Measurements from ENCODE around the gene LLGL2. TPM values are rescaled to one million over a fixed set of nuclear protein-coding genes. Genes with fewer than 3 reads are reported as not detected.

LLGL2 gene
- total RNA-seq, 2 donors from 2014 or later, result 43.0 to 65.3 TPM

DNA sequence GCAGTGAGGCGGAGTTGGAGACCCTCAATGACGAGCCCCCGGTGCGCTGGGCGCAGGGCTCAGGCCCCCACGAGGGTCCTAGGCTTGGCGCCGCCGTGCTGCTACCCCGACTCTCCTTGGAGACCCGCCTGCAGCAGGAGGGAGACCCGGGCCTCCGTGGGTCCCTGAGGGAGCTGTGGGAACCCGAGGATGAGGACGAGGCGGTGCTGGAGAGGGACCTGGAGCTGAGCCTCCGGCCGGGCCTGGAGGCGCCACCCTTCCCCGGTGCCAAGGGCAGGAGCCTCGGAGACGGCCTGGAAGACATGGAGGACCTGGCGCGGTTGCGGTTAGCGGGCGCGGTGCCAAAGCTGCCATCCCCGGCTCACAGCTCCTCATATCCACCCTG, 64.4 kb downstream of the LLGL2 start:
- peak overlapping the region; percentile 83 to 90 for H3K27ac ChIP-seq
- peaks cover 10% of the 10 kb centered on the region for H3K4me1 ChIP-seq (replicated peaks)
- DNase-seq (ENCODE audit: low spot score), result no peak
- H3K9me3 ChIP-seq, result no peaks in the 10 kb centered on the region
- H3K27me3 ChIP-seq (replicated peaks; ENCODE audit: insufficient read depth), result no peaks in the 10 kb centered on the region
- no peaks in the 10 kb centered on the region for H3K36me3 ChIP-seq
- WGBS, result 51% methylated on average over 18 of the region's 29 CpGs
- intact Hi-C loops (cut with DNase I), result loop anchor here (2.0 to 5.0 kb wide), 2 partner anchors 73 to 163 kb away; partner anchors contain the start of gene TSEN54
- TF ChIP-seq POLR2A (IDR thresholded peaks at IDR 0.05) (no peak), POLR2AphosphoS5 (IDR thresholded peaks at IDR 0.05) (no peak)
- TF ChIP-seq, protein P1, sequence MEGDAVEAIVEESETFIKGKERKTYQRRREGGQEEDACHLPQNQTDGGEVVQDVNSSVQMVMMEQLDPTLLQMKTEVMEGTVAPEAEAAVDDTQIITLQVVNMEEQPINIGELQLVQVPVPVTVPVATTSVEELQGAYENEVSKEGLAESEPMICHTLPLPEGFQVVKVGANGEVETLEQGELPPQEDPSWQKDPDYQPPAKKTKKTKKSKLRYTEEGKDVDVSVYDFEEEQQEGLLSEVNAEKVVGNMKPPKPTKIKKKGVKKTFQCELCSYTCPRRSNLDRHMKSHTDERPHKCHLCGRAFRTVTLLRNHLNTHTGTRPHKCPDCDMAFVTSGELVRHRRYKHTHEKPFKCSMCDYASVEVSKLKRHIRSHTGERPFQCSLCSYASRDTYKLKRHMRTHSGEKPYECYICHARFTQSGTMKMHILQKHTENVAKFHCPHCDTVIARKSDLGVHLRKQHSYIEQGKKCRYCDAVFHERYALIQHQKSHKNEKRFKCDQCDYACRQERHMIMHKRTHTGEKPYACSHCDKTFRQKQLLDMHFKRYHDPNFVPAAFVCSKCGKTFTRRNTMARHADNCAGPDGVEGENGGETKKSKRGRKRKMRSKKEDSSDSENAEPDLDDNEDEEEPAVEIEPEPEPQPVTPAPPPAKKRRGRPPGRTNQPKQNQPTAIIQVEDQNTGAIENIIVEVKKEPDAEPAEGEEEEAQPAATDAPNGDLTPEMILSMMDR (IDR thresholded peaks at IDR 0.05), result no peak
- H3K4me3 ChIP-seq, result peak overlapping the region; percentile 52 to 56

DNA sequence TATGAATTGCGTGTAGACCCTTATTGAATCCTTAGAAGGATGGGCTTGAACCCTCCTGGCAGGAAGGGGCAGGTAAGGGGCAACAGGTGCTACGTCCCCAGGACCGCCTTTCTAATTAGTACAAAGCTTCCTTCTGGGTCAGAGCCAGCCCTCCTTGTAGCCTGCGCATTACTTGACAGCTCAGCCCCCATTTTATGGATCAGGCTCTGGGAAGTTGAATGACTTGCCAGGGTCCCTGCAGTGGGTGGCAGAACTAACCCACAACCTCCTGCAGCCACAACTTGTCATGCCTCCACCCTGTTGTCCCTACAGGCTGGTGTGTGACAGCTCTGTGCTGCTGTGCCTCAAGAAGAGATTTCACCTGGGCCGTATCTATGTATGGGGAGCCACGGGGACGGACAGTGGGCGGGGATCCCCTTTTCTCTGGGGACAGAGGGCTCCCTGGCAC, 64.8 kb downstream of the LLGL2 start:
- WGBS, result 63% methylated on average over 8 of the region's 8 CpGs
- intact Hi-C loops (cut with DNase I), result no loop called here
- TF ChIP-seq POLR2A (IDR thresholded peaks at IDR 0.05), result no peak
- TF ChIP-seq POLR2AphosphoS5 (IDR thresholded peaks at IDR 0.05), result no peak
- TF ChIP-seq, protein P1 (IDR thresholded peaks at IDR 0.05), result no peak
- Histone ChIP-seq H3K27ac (peak overlapping the region in 1 of 2 donors; percentile 90), H3K4me1 (replicated peaks) (peaks cover 10% of the 10 kb centered on the region), H3K4me3 (no peak overlapping the region), H3K36me3 (no peaks in the 10 kb centered on the region), H3K27me3 (replicated peaks; ENCODE audit: insufficient read depth) (no peaks in the 10 kb centered on the region), H3K9me3 (no peaks in the 10 kb centered on the region)
- DNase-seq (ENCODE audit: low spot score), result no peak

- H3K4me3 ChIP-seq, result no peak overlapping the region
- H3K36me3 ChIP-seq, result no peaks in the 10 kb centered on the region
- no peaks in the 10 kb centered on the region for H3K9me3 ChIP-seq
- H3K27ac ChIP-seq, result no peak overlapping the region
- no peak for DNase-seq (ENCODE audit: low spot score)
- peaks cover 10% of the 10 kb centered on the region for H3K4me1 ChIP-seq (replicated peaks)
- WGBS, result 75% methylated on average over 11 of the region's 12 CpGs
- H3K27me3 ChIP-seq (replicated peaks; ENCODE audit: insufficient read depth), result no peaks in the 10 kb centered on the region
- intact Hi-C loops (cut with DNase I), result no loop called here
- no peak for TF ChIP-seq POLR2A (IDR thresholded peaks at IDR 0.05)
- TF ChIP-seq, protein P1 (IDR thresholded peaks at IDR 0.05), result no peak
- TF ChIP-seq POLR2AphosphoS5 (IDR thresholded peaks at IDR 0.05), result no peak
Observed at GRCh38 chr17:75590849-75591721, 65.6 kb downstream of the LLGL2 start.

- TF ChIP-seq POLR2AphosphoS5 (IDR thresholded peaks at IDR 0.05) (no peak), POLR2A (IDR thresholded peaks at IDR 0.05) (no peak)
- TF ChIP-seq, protein P1 (IDR thresholded peaks at IDR 0.05), result no peak
- WGBS, result 93% methylated on average over 7 of the region's 7 CpGs
- H3K4me3 ChIP-seq, result no peak overlapping the region
- intact Hi-C loops (cut with DNase I), result no loop called here
- no peak overlapping the region for H3K27ac ChIP-seq
- H3K27me3 ChIP-seq (replicated peaks; ENCODE audit: insufficient read depth), result no peaks in the 10 kb centered on the region
- H3K9me3 ChIP-seq, result no peaks in the 10 kb centered on the region
- no peaks in the 10 kb centered on the region for H3K36me3 ChIP-seq
- H3K4me1 ChIP-seq (replicated peaks), result peaks cover 10% of the 10 kb centered on the region
- no peak for DNase-seq (ENCODE audit: low spot score)
Observed at GRCh38 chr17:75591722-75592302, 66.3 kb downstream of the LLGL2 start.
